HG03280 (cell line): ENCODE data around the gene ANKRD55.
A peak's percentile ranks its signal among the peaks of the same experiment; 100 is the strongest.
"Not testable (repeated sequence)": the region's sequence is repeated elsewhere in the genome, so short reads cannot be mapped to it uniquely, and the experiment has no call there.

Source experiments
- ATAC-seq: cut with Tn5 transposase; IDR thresholded peaks from one replicate; pipeline ENCODE4 v1.9.1; 2021; ENCODE audit warnings: mild to moderate bottlenecking, moderate library complexity; ENCODE audit not compliant: unreplicated experiment

Gene ANKRD55

DNA sequence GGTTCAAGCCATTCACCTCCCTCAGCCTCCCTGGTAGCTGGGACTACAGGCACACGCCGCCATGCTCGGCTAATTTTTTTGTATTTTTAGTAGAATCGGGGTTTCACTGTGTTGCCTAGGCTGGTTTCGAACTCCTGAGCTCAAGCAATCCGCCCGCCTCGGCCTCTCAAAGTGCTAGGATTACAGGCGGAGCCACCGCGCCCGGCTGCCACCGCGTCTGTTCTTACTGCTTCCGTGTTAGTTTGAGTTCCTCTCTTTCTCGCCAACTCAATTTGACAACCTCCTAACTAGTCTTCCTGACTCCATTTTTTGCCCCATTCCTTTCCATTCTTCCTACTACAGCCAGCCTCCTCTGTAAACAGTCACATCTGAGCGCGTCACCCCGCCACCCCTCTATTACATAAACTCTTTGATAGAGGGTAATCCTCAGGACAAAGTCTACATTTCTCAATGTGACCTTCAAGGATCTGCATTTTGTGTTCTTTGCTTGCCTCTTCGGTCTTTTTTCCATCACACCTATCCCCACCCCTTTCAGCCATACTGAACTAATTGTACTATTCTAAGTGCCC, 149.8 kb downstream of the ANKRD55 start:
- no peak for ATAC-seq

GRCh38 chr5:56081053-56081642, 152.0 kb downstream of the ANKRD55 start:
- ATAC-seq: not testable (repeated sequence)

DNA sequence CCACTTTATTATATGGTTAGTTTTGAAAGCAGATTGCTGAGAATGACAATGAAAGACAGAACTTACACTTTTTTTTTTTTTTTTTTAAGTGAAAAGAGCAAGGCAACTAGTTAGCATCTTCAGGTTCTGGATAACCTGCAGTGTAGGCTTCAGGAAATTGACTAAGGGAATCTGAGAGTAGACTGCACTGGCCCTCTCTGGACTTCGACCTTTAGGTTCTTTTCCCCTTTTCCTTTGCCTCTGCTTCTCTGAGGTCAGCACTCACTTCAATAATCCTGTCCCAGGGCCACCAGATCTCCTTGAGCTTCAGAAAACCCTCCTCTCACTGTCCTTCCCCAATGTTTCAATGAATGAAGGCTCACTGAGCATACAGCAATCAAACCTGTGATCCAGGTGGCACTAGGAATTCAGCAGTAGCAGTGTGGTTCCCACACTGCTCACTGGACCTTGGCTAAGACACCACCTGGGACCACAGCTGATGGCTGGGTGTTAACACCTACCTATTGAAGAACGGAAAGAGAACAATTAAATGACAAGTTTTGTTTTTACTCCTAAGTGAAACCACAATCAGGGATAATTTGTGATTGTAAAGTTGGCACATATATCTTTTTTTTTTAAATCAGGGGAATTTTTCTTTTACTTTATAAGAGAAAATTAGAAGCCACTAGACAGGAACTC, 152.6 kb downstream of the ANKRD55 start:
- no peak for ATAC-seq

DNA sequence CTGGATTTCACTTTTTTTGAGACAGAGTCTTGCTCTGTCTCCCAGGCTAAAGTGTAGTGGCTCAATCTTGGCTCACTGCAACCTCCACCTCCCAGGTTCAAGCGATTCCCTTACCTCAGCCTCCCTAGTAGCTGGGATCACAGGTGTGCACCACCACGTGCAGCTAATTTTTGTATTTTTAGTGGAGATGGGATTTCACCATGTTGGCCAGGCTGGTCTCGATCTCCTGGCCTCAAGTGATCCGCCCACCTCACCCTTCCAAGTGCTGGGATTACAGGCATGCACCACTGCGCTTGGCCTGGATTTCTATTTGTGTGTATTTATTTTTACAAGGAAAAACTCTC, 154.0 kb downstream of the ANKRD55 start:
- not testable (repeated sequence) for ATAC-seq

GRCh38 chr5:56078278-56079156, 154.6 kb downstream of the ANKRD55 start:
- ATAC-seq: no peak

DNA sequence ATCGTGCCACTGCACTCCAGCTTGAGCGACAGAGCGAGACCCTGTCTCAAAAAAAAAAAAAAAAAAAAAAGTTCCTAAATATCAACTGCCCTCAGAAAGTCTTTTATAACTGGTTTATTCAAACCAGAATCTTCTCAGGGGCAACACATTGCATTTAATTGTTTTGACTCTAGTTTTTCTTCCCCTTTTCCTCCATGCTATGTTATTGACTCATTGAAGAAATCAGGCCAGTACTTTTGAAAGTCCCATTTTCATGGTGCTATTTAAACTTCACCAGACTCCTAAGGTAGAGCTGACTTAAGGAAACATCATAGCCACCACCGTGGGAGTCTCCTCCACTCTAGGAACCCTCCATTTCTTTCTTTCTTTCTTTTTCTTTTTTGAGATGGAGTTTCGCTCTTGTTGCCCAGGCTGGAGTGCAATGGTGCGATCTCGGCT, 155.3 kb downstream of the ANKRD55 start:
- ATAC-seq: no peak

DNA sequence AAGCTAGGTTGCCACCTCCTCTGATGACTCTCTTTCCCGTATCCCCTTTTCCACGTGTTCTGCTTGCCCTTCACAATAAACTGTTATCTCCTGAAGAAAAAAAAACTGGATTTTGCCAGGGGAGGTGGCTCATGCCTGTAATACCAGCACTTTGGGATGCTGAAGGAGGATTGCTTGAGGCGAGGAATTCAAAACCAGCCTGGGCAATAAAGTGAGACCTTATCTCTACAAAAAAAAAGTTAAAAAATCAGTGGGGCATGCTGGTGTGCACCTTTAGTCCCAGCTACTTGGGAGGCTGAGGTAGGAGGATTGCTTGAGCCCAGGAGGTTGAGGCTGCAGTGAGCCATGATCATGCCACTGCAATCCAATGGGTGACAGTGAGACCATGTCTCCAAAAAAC, 156.6 kb downstream of the ANKRD55 start:
- ATAC-seq: no peak

DNA sequence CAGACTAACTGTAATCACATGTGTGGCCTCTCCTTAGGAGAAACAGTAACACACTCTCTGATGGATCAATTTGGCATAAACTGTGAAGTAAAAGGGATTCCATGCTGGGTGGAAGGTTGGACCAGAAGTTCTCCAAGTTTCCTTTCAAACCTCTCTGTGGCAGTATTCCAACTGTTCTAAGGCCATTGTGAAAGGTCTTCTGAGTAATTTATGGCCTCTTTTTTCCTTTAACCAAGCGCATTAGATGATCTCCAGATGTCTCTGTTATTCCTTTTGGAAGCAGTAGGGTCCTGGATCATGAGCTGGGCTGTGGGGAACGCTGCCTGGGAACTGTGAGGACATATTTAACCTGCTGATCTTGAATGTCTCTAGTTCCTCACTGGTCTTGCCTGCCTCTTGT, 157.8 kb downstream of the ANKRD55 start:
- ATAC-seq: no peak

- ATAC-seq: no peak
These were observed 160.0 kb downstream of the ANKRD55 start for GRCh38 chr5:56072863-56073766.

GRCh38 chr5:56071470-56071869, 161.7 kb downstream of the ANKRD55 start:
- no peak for ATAC-seq

GRCh38 chr5:56070851-56071465, 162.2 kb downstream of the ANKRD55 start:
- ATAC-seq: no peak

DNA sequence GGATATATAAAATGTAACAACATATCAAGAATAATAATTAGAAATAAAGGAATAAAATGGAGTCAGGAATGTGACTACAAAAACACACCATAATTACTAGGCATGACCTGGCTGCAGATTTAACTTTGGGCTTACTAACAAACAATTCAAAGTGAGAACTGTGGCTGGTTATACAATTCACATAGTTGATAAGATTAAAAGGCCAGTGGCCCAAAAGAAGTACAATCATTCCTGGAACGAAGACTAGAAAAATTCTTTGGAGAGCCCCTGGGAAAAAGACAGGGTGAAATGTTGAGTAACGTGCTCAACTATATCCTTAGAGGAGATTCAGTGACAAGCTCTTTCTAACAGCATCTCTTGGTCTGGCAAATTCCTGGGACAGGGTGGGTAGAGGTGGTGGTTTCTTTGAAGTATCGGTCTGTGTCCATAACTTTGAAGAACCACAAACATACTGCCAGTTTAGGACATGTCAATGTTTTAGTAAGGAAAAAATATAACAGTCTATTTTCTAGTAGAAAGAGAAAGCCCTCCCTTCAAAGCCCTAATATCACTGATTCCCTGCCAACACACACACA, 163.4 kb downstream of the ANKRD55 start:
- no peak for ATAC-seq

GRCh38 chr5:56066931-56067450, 166.1 kb downstream of the ANKRD55 start:
- no peak for ATAC-seq

DNA sequence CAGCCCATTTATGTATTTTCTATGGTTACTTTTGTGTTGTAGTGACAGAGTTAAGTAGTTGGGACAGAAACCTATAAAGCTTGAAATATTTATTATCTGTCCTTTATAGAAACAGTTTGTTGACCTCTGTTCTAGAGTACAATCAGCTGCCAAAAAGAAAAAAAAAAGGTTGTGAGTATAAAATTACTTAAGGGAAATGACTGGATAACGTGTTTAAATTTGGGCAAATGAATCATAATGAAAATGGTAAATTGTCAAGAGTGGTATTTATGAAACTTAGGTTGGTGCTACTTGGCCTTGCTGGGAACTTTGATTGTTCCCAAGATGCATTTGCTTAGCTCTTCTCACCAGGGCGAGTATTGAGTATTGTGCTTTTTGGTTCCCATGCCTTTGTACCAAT, 168.1 kb downstream of the ANKRD55 start:
- ATAC-seq: no peak

DNA sequence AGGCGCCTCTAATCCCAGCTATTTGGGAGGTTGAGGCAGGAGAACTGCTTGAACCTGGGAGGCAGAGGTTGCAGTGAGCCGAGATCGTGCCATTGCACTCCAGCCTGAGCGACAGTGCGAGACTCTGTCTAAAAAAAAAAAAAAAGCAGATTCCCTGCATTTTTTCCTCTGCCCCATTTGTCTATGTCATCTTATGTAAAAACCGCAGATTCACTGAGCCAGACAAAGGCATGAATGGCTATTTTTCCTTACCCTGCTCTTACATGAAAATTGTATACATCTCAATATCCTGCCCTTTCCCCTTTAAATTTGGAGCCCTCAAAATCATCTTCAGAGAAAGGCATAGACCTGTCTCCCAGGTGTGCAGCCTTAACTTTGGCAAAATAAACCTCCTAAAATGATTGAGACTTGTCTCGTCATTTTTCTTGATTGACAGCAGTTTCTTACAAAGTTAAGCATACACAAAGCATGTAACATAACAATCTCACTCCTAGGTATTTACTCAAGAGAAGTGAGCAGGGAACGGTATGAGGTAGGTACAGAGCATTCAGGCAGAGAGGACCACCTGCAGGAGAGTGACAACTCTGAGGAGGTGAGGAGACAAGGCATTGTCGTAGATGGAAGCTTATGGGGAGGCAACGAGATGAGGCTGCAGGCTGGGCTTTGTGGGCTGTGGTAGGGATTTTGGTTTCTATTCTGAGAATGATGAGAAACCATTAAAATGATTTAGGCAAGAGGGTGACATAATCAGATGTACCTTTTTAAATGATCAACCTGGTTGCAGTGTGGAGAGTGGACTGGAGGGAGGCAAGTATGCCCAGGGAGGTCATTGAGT, 172.6 kb downstream of the ANKRD55 start:
- no peak for ATAC-seq

- no peak for ATAC-seq
These were observed 173.3 kb downstream of the ANKRD55 start for GRCh38 chr5:56059854-56060253.

GRCh38 chr5:56056875-56057274, 176.3 kb downstream of the ANKRD55 start:
- ATAC-seq: peak; percentile 78

GRCh38 chr5:56055859-56056258, 177.3 kb downstream of the ANKRD55 start:
- ATAC-seq: no peak

GRCh38 chr5:56055287-56055686, 177.8 kb downstream of the ANKRD55 start:
- ATAC-seq: no peak
